H1 (cell line): ENCODE measurements around the gene FUBP3. TPM values are rescaled to one million over a fixed set of nuclear protein-coding genes. Genes with fewer than 3 reads are reported as not detected.

Experiments used
- polyA plus RNA-seq, 7 experiments: library from polyadenylated mRNA; depleted of rRNA in 3 of 7; stranded (reverse) in 5 of 7; unstranded in 2 of 7; fragments of >200 nt in 5 of 7; fragments of 200-250 nt in 2 of 7; gene quantifications; 1 replicate in 5 of 7; 2 replicates in 1 of 7; 4 replicates in 1 of 7; pipeline versions ENCODE4 v1.2.1 to v1.2.3, GENCODE V29; 2011 to 2013; ENCODE audit warnings: missing spikeins in 2 of 7, mixed read lengths in 2 of 7
- total RNA-seq: library from RNA; stranded (reverse); fragmentation: NEBNext Ultra II Directional; extraction: Animal tissue kit (Norgen Biotek cat#: 25700); gene quantifications from 2 replicates; pipeline ENCODE4 v1.2.1, GENCODE V29; 2021
- TF ChIP-seq, protein P1 (sequence below): fragments of 300-600 bp; sonication (generic); IDR thresholded peaks from 2 replicates; pipeline ENCODE4 v1.7.1; 2012; ENCODE audit warnings: low read length, moderate library complexity, mild to moderate bottlenecking, inconsistent platforms; ENCODE audit not compliant: insufficient replicate concordance

FUBP3 gene
- total and polyA plus RNA-seq, 2 of the 8 experiments (the other 6 are each of a cell fraction or from before 2014, with no cell fraction given) = 23.7 to 76.4 TPM

DNA sequence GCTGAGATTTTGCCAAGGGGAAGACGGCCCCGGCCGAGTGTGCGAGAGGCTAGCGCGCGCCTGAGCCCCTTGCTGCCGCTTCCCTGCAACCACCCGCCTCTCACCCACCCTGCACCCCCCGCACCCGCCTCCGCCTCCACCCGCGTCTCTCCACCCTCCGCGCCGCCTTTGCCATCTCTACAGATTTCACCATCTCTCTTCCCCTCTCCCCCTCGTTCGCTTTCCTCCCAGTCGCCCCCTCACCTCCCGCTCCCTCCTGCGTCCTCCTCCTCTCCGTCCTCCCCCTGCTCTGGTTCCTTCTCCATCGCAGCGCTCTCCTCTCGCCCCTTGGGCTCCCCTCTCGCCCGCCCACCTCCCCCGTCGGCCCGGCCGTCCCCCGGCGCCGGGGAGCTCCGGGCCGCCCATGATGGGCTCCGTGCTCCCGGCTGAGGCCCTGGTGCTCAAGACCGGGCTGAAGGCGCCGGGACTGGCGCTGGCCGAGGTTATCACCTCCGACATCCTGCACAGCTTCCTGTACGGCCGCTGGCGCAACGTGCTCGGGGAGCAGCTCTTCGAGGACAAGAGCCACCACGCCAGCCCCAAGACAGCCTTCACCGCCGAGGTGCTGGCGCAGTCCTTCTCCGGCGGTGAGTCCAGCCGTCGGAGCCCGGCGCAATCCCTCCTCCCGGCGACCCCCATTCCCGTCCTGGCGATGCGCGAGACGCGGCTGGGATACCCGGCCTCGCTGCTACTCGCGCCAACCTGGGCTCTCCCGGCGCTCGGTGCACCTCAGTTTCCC, 85.1 kb downstream of the FUBP3 start, which contains the start of gene PRDM12 (continued):
- TF ChIP-seq, protein P1, sequence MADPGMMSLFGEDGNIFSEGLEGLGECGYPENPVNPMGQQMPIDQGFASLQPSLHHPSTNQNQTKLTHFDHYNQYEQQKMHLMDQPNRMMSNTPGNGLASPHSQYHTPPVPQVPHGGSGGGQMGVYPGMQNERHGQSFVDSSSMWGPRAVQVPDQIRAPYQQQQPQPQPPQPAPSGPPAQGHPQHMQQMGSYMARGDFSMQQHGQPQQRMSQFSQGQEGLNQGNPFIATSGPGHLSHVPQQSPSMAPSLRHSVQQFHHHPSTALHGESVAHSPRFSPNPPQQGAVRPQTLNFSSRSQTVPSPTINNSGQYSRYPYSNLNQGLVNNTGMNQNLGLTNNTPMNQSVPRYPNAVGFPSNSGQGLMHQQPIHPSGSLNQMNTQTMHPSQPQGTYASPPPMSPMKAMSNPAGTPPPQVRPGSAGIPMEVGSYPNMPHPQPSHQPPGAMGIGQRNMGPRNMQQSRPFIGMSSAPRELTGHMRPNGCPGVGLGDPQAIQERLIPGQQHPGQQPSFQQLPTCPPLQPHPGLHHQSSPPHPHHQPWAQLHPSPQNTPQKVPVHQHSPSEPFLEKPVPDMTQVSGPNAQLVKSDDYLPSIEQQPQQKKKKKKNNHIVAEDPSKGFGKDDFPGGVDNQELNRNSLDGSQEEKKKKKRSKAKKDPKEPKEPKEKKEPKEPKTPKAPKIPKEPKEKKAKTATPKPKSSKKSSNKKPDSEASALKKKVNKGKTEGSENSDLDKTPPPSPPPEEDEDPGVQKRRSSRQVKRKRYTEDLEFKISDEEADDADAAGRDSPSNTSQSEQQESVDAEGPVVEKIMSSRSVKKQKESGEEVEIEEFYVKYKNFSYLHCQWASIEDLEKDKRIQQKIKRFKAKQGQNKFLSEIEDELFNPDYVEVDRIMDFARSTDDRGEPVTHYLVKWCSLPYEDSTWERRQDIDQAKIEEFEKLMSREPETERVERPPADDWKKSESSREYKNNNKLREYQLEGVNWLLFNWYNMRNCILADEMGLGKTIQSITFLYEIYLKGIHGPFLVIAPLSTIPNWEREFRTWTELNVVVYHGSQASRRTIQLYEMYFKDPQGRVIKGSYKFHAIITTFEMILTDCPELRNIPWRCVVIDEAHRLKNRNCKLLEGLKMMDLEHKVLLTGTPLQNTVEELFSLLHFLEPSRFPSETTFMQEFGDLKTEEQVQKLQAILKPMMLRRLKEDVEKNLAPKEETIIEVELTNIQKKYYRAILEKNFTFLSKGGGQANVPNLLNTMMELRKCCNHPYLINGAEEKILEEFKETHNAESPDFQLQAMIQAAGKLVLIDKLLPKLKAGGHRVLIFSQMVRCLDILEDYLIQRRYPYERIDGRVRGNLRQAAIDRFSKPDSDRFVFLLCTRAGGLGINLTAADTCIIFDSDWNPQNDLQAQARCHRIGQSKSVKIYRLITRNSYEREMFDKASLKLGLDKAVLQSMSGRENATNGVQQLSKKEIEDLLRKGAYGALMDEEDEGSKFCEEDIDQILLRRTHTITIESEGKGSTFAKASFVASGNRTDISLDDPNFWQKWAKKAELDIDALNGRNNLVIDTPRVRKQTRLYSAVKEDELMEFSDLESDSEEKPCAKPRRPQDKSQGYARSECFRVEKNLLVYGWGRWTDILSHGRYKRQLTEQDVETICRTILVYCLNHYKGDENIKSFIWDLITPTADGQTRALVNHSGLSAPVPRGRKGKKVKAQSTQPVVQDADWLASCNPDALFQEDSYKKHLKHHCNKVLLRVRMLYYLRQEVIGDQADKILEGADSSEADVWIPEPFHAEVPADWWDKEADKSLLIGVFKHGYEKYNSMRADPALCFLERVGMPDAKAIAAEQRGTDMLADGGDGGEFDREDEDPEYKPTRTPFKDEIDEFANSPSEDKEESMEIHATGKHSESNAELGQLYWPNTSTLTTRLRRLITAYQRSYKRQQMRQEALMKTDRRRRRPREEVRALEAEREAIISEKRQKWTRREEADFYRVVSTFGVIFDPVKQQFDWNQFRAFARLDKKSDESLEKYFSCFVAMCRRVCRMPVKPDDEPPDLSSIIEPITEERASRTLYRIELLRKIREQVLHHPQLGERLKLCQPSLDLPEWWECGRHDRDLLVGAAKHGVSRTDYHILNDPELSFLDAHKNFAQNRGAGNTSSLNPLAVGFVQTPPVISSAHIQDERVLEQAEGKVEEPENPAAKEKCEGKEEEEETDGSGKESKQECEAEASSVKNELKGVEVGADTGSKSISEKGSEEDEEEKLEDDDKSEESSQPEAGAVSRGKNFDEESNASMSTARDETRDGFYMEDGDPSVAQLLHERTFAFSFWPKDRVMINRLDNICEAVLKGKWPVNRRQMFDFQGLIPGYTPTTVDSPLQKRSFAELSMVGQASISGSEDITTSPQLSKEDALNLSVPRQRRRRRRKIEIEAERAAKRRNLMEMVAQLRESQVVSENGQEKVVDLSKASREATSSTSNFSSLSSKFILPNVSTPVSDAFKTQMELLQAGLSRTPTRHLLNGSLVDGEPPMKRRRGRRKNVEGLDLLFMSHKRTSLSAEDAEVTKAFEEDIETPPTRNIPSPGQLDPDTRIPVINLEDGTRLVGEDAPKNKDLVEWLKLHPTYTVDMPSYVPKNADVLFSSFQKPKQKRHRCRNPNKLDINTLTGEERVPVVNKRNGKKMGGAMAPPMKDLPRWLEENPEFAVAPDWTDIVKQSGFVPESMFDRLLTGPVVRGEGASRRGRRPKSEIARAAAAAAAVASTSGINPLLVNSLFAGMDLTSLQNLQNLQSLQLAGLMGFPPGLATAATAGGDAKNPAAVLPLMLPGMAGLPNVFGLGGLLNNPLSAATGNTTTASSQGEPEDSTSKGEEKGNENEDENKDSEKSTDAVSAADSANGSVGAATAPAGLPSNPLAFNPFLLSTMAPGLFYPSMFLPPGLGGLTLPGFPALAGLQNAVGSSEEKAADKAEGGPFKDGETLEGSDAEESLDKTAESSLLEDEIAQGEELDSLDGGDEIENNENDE = no peak
